Stimulated activated CD4-positive, alpha-beta T cell treated with anti-CD3 and anti-CD28 coated beads, Interleukin-1b, Interleukin-23, amount 100 ng/mL, for 24 hours (primary cell): ENCODE results near the gene USP9X.
A peak's percentile ranks its signal among the peaks of the same experiment; 100 is the strongest.
"Not testable (repeated sequence)": the region's sequence is repeated elsewhere in the genome, so short reads cannot be mapped to it uniquely, and the experiment has no call there.

Experiments
- DNase-seq, 4 experiments: peaks; one replicate each; pipeline ENCODE4 v3.0.0-alpha.2; 2020; ENCODE audit warnings: low read depth in 4 of 4, low spot score in 1 of 4

USP9X gene

GRCh38 chrX:41178201-41178600, 93.0 kb downstream of the USP9X start:
- no peak for DNase-seq

- peak in 3 of 4 experiments; percentile 6 to 10 (median 7) for DNase-seq
Observed at GRCh38 chrX:41180194-41180908, 95.1 kb downstream of the USP9X start.

- no peak for DNase-seq
Observed at GRCh38 chrX:41184312-41184711, 99.1 kb downstream of the USP9X start.

- DNase-seq: not testable (repeated sequence)
Observed at GRCh38 chrX:41186946-41187345, 101.7 kb downstream of the USP9X start.

GRCh38 chrX:41189156-41189555, 103.9 kb downstream of the USP9X start:
- no peak for DNase-seq

GRCh38 chrX:41192880-41193279, 107.6 kb downstream of the USP9X start:
- no peak for DNase-seq

- DNase-seq: no peak
Observed at GRCh38 chrX:41198410-41198809, 113.2 kb downstream of the USP9X start.

GRCh38 chrX:41200785-41201184, 115.5 kb downstream of the USP9X start:
- DNase-seq: no peak

GRCh38 chrX:41209853-41210252, 124.6 kb downstream of the USP9X start:
- DNase-seq: no peak

- DNase-seq: no peak
Observed at GRCh38 chrX:41224605-41225004, 139.4 kb downstream of the USP9X start.

GRCh38 chrX:41233988-41234387, 148.7 kb downstream of the USP9X start:
- no peak for DNase-seq

- not testable (repeated sequence) for DNase-seq
Observed at GRCh38 chrX:41234471-41234870, 149.2 kb downstream of the USP9X start.

- DNase-seq: no peak
Observed at GRCh38 chrX:41234962-41235361, 149.7 kb downstream of the USP9X start.

GRCh38 chrX:41236629-41237028, 151.4 kb downstream of the USP9X start:
- no peak for DNase-seq

GRCh38 chrX:41240509-41240908, 155.3 kb downstream of the USP9X start:
- no peak for DNase-seq

GRCh38 chrX:41241962-41242361, 156.7 kb downstream of the USP9X start:
- DNase-seq: no peak

- no peak for DNase-seq
Observed at GRCh38 chrX:41245641-41246040, 160.4 kb downstream of the USP9X start.

GRCh38 chrX:41250867-41251266, 165.6 kb downstream of the USP9X start:
- DNase-seq: no peak

- DNase-seq: no peak
Observed at GRCh38 chrX:41257801-41258200, 172.6 kb downstream of the USP9X start.

- DNase-seq: no peak
Observed at GRCh38 chrX:41258226-41258625, 173.0 kb downstream of the USP9X start.

- no peak for DNase-seq
Observed at GRCh38 chrX:41258871-41259270, 173.6 kb downstream of the USP9X start.

GRCh38 chrX:41259516-41259915, 174.3 kb downstream of the USP9X start:
- DNase-seq: no peak

- peak in 3 of 4 experiments; percentile 16 to 41 (median 37) for DNase-seq
Observed at GRCh38 chrX:41265615-41266014, 180.4 kb downstream of the USP9X start.
